ENCODE results near the gene CKLF.

CKLF gene

GRCh38 chr16:66543541-66543940 is 8.8 kb upstream of the CKLF start:
- DNase-seq (ENCODE audit: low spot score), result no peak
- TF ChIP-seq, protein P1, sequence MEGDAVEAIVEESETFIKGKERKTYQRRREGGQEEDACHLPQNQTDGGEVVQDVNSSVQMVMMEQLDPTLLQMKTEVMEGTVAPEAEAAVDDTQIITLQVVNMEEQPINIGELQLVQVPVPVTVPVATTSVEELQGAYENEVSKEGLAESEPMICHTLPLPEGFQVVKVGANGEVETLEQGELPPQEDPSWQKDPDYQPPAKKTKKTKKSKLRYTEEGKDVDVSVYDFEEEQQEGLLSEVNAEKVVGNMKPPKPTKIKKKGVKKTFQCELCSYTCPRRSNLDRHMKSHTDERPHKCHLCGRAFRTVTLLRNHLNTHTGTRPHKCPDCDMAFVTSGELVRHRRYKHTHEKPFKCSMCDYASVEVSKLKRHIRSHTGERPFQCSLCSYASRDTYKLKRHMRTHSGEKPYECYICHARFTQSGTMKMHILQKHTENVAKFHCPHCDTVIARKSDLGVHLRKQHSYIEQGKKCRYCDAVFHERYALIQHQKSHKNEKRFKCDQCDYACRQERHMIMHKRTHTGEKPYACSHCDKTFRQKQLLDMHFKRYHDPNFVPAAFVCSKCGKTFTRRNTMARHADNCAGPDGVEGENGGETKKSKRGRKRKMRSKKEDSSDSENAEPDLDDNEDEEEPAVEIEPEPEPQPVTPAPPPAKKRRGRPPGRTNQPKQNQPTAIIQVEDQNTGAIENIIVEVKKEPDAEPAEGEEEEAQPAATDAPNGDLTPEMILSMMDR (IDR thresholded peaks at IDR 0.05; ENCODE audit: extremely low read depth, insufficient read depth, missing control alignments), result no peak
- in situ Hi-C loops (cut with MboI; ENCODE audit: low pct_unique_long_range_greater_than_20kb, low sequenced_read_pairs, unreplicated experiment), result no loop called here

GRCh38 chr16:66544016-66544757 is 8.2 kb upstream of the CKLF start:
- TF ChIP-seq, protein P1 (IDR thresholded peaks at IDR 0.05; ENCODE audit: extremely low read depth, insufficient read depth, missing control alignments), result no peak
- in situ Hi-C loops (cut with MboI; ENCODE audit: low pct_unique_long_range_greater_than_20kb, low sequenced_read_pairs, unreplicated experiment), result no loop called here

DNA sequence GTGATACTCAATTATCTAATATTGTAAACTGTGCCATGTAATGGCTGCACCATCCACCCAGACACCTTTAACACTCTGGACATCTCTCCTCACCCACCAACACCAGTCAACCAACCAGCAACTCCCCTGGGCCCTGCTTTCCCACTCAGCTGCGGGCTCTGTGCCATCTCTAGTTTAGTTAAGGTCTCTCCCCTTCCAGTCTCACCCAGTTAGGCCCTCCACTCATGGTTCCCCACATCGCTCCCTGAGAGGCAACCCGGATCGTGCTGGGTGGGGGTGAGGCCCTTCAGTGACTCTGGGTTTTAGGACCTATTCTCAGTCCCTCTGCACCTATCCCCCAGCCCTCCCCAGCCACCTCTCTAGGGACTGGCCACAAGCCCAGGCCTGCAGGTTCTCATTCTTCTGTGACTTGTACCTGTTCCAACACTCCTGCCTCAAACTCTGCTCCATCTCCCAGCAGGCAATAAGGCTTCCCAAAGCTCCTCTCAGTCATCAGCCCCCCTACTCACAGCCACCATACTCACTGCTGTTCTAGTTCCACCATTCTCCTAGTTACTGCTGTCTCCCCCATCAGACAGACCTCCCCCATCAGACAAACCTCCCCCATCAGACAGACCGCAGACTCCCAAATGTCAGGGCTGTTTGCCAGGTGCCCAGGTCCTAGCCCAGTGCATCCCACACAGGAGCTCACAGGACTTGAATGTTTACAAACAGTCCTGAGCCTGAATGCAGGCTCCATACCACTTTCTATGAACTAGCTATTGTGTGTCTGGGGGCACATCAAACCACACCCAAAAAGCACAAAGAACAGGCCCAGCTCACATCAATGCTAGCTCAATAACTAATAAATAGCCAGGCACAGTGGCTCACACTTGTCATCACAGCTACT is 5.0 kb upstream of the CKLF start:
- in situ Hi-C loops (cut with MboI; ENCODE audit: low pct_unique_long_range_greater_than_20kb, low sequenced_read_pairs, unreplicated experiment), result no loop called here
- no peak for DNase-seq (ENCODE audit: low spot score)
- TF ChIP-seq, protein P1 (IDR thresholded peaks at IDR 0.05; ENCODE audit: extremely low read depth, insufficient read depth, missing control alignments), result no peak

More at GRCh38 chr16:66544016-66544757, 8.2 kb upstream of the CKLF start:
- no peak for DNase-seq (ENCODE audit: low spot score)

DNA sequence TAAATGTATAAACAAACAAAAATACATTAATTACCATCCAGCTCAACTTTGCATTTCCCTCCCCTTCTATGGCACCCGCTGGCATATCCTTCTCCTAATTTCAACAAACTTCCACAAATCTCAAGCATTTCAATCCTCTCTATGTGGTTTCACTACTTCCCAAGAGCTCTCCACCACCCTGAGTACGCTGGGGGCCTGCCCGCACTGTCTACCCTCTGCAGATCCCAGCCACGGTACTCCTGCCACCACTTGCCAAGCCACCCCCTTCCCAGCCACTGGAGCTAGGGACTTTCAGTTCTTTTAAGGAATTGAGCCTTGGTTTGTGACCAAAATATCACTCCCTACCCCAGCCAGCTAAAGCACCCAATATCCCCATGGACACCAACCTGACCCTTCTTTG is 4.3 kb upstream of the CKLF start:
- in situ Hi-C loops (cut with MboI; ENCODE audit: low pct_unique_long_range_greater_than_20kb, low sequenced_read_pairs, unreplicated experiment), result no loop called here
- TF ChIP-seq, protein P1 (IDR thresholded peaks at IDR 0.05; ENCODE audit: extremely low read depth, insufficient read depth, missing control alignments), result no peak
- no peak for DNase-seq (ENCODE audit: low spot score)

DNA sequence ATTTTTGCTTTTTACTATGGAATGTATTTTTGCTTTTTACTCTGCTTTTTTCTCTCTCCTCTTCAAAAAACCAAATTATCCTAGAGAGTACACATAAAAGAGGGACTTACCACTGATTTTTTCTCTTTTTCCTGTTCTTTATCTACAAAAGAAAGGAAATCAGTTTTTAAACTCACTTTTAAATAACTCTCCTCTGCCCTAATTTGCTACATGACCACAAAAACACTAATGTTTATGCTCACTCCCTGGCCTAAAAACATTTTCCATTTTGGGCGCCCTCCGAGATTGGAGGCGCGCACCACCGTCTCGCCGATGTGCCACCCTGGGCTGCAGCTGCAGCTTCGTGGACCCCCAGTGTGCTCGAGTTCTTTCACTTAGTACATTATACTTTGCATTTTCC is 3.5 kb upstream of the CKLF start:
- TF ChIP-seq, protein P1 (IDR thresholded peaks at IDR 0.05; ENCODE audit: extremely low read depth, insufficient read depth, missing control alignments), result no peak
- no peak for DNase-seq (ENCODE audit: low spot score)
- in situ Hi-C loops (cut with MboI; ENCODE audit: low pct_unique_long_range_greater_than_20kb, low sequenced_read_pairs, unreplicated experiment), result no loop called here

- in situ Hi-C loops (cut with MboI; ENCODE audit: low pct_unique_long_range_greater_than_20kb, low sequenced_read_pairs, unreplicated experiment), result no loop called here
- peak; percentile 84 for DNase-seq (ENCODE audit: low spot score)
Measured at GRCh38 chr16:66549284-66550131, 2.9 kb upstream of the CKLF start, which contains the start of gene TK2. Gene TK2, minus strand, starts transcription at chr16:66550122. Its CDS starts 61 bp downstream, at chr16:66550061.

More at GRCh38 chr16:66549284-66550131, 2.9 kb upstream of the CKLF start, which contains the start of gene TK2:
- TF ChIP-seq, protein P1 (IDR thresholded peaks at IDR 0.05; ENCODE audit: extremely low read depth, insufficient read depth, missing control alignments), result peak; percentile 28
